AG04450 (cell line): ENCODE data around the gene RALGAPA1. TPM values are rescaled to one million over a fixed set of nuclear protein-coding genes. Genes with fewer than 3 reads are reported as not detected.

ENCODE experiments used
- CTCF ChIA-PET: fragments of 300-600, 350-600 bp; formaldehyde crosslinking; extraction: SDS; loops from one replicate; lab custom pipeline; 2022; ENCODE audit warnings: antibody characterized with exemption, inconsistent platforms; lab: Charles Lee
- POLR2A ChIA-PET: fragments of 350-600 bp; formaldehyde crosslinking; extraction: SDS; loops from one replicate; lab custom pipeline; 2021; ENCODE audit warnings: antibody characterized with exemption, inconsistent platforms; lab: Yijun Ruan, JAX
- DNase-seq: peaks from one replicate; pipeline ENCODE4 v3.0.0-alpha.2; 2011; ENCODE audit warnings: low read depth, low spot score
- H3K27ac ChIP-seq: one replicate; pipeline ENCODE4 v1.5.1; 2012; ENCODE audit warnings: low read depth, low read length, control low read depth
- H3K27me3 ChIP-seq: one replicate; pipeline ENCODE4 v1.6.0; 2012; ENCODE audit warnings: low read length; ENCODE audit not compliant: control insufficient read depth, insufficient read depth
- H3K4me3 ChIP-seq: 2 replicates; pipeline ENCODE4 v1.5.1; 2011; ENCODE audit warnings: mild to moderate bottlenecking, low read depth, low read length, control low read depth
- H3K9me3 ChIP-seq: 2 replicates; pipeline ENCODE4 v1.5.1; 2012; ENCODE audit warnings: low read length; ENCODE audit not compliant: control insufficient read depth, insufficient read depth
- CTCF ChIP-seq: IDR thresholded peaks from 2 replicates; pipeline ENCODE4 v1.5.1; 2011; ENCODE audit warnings: low read depth, low read length, control low read depth, inconsistent platforms
- polyA plus RNA-seq: library from polyadenylated mRNA; depleted of rRNA; stranded (reverse); fragments of >200 nt; gene quantifications from 2 replicates; pipeline ENCODE4 v1.2.3, GENCODE V29; 2011

Gene RALGAPA1
- polyA plus RNA-seq, 1 experiment = 9.7 TPM

- ChIA-PET CTCF (no interaction called here), POLR2A (no interaction called here)
- no peak overlapping the region for H3K27ac ChIP-seq
- H3K9me3 ChIP-seq = no peaks in the 10 kb centered on the region
- H3K4me3 ChIP-seq = no peak overlapping the region
- DNase-seq = no peak
- no peak for TF ChIP-seq CTCF
- no peaks in the 10 kb centered on the region for H3K27me3 ChIP-seq
Observed at GRCh38 chr14:35512765-35513164, 296.3 kb downstream of the RALGAPA1 start.

- no peak overlapping the region for H3K27ac ChIP-seq
- DNase-seq = no peak
- no peak for TF ChIP-seq CTCF
- H3K9me3 ChIP-seq = no peaks in the 10 kb centered on the region
- CTCF ChIA-PET = interaction anchor here (0.8 to 1.3 kb wide), 2 partner anchors 11 to 71 kb away, joined by 3 to 4 read pairs; no protein-coding TSS in a partner anchor
- POLR2A ChIA-PET = no interaction called here
- no peak overlapping the region for H3K4me3 ChIP-seq
- H3K27me3 ChIP-seq = no peaks in the 10 kb centered on the region
Observed at GRCh38 chr14:35509846-35510245, 299.2 kb downstream of the RALGAPA1 start.

GRCh38 chr14:35506927-35507326 lies 302.2 kb downstream of the RALGAPA1 start:
- Histone ChIP-seq H3K9me3 (no peaks in the 10 kb centered on the region), H3K27ac (no peak overlapping the region), H3K4me3 (no peak overlapping the region), H3K27me3 (no peaks in the 10 kb centered on the region)
- TF ChIP-seq CTCF = no peak
- CTCF ChIA-PET = interaction anchor here (1.0 to 1.1 kb wide), 2 partner anchors 27 to 68 kb away, joined by 3 to 4 read pairs; partner anchors contain the start of gene INSM2
- POLR2A ChIA-PET = no interaction called here
- DNase-seq = no peak

- no peak for DNase-seq
- POLR2A ChIA-PET = no interaction called here
- TF ChIP-seq CTCF = no peak
- no peaks in the 10 kb centered on the region for H3K9me3 ChIP-seq
- no peak overlapping the region for H3K4me3 ChIP-seq
- no peak overlapping the region for H3K27ac ChIP-seq
- CTCF ChIA-PET = interaction anchor here (1.0 to 1.1 kb wide), 2 partner anchors 27 to 67 kb away, joined by 3 to 4 read pairs; partner anchors contain the start of gene INSM2
- H3K27me3 ChIP-seq = no peaks in the 10 kb centered on the region
Observed at GRCh38 chr14:35506461-35506860, 302.6 kb downstream of the RALGAPA1 start.

GRCh38 chr14:35504260-35504659 lies 304.8 kb downstream of the RALGAPA1 start:
- no peak for TF ChIP-seq CTCF
- no peak overlapping the region for H3K4me3 ChIP-seq
- ChIA-PET CTCF (no interaction called here), POLR2A (no interaction called here)
- H3K9me3 ChIP-seq = no peaks in the 10 kb centered on the region
- H3K27me3 ChIP-seq = no peaks in the 10 kb centered on the region
- DNase-seq = no peak
- no peak overlapping the region for H3K27ac ChIP-seq
